Astrocyte (in vitro differentiated cells and primary cell): ENCODE data around the gene PHOSPHO1.

Experiments used
- EZH2 ChIP-seq: IDR thresholded peaks from 2 replicates; pipeline ENCODE4 v1.6.1; 2012; ENCODE audit warnings: mild to moderate bottlenecking, low read length, inconsistent platforms; ENCODE audit not compliant: insufficient read depth
- TF ChIP-seq, protein P1 (sequence below): IDR thresholded peaks from 2 replicates; pipeline ENCODE4 v1.5.1; 2011; ENCODE audit warnings: low read depth, mild to moderate bottlenecking, inconsistent platforms, low read length, moderate library complexity; ENCODE audit not compliant: insufficient read depth

DNA sequence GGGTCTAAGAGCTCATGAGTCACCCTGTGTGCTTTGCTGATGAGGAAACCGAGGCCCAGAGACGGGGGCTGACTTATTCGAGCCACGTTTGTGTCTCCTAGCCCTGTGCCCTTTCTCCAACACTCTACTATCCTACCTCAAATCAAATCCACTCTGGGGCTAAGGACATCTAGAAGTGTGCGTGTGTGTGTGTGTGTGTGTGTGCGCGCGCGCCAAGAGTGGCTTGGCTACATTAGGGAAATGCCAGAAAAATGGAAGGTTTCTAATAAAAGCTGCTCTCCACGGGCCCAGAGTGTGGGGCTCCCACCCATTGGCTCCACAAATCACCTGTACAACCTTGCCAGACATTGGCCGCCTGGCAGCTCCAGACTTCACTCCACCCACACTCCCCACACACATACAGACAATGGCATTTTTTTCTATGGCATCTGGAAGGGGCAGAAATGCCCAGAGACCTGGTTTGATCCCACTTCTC, 30.3 kb upstream of the PHOSPHO1 start:
- TF ChIP-seq, protein P1, sequence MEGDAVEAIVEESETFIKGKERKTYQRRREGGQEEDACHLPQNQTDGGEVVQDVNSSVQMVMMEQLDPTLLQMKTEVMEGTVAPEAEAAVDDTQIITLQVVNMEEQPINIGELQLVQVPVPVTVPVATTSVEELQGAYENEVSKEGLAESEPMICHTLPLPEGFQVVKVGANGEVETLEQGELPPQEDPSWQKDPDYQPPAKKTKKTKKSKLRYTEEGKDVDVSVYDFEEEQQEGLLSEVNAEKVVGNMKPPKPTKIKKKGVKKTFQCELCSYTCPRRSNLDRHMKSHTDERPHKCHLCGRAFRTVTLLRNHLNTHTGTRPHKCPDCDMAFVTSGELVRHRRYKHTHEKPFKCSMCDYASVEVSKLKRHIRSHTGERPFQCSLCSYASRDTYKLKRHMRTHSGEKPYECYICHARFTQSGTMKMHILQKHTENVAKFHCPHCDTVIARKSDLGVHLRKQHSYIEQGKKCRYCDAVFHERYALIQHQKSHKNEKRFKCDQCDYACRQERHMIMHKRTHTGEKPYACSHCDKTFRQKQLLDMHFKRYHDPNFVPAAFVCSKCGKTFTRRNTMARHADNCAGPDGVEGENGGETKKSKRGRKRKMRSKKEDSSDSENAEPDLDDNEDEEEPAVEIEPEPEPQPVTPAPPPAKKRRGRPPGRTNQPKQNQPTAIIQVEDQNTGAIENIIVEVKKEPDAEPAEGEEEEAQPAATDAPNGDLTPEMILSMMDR: no peak
- no peak for TF ChIP-seq EZH2
